Activated T-cell treated with anti-CD3 and anti-CD28 coated beads for 24 hours (primary cell): ENCODE data around the gene PPP4R2.

Source experiments
- DNase-seq: peaks from one replicate; pipeline ENCODE4 v3.0.0-alpha.2; 2020; ENCODE audit warnings: low read depth

Gene PPP4R2

DNA sequence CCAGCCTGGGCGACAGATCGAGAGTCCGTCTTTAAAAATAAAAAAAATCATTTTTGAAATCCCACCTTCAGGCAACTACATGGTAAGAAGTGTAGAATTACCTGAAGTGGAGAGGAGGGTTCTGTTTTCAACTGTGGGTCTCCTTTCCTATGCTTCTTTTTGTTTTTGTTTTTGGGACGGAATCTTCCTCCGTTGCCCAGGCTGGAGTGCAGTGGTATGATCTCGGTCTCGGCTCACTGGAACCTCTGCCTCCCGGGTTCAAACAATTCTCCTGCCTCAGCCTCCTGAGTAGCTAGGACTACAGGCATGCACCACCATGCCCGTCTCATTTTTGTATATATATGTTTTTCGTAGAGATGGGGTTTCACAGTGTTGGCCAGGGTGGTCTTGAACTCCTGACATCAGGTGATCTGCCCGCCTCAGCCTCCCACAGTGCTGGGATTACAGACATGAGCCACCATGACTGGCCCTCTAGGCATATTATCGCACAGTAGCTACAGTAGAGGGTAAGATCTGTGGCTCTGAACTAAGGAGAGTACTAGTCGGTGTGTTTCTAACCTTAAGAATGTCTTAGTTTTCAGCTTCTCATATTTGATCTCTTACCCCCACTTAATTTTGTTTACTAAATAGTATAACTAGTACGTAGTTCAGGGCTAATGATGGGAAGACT lies 73.3 kb downstream of the PPP4R2 start:
- DNase-seq = no peak

DNA sequence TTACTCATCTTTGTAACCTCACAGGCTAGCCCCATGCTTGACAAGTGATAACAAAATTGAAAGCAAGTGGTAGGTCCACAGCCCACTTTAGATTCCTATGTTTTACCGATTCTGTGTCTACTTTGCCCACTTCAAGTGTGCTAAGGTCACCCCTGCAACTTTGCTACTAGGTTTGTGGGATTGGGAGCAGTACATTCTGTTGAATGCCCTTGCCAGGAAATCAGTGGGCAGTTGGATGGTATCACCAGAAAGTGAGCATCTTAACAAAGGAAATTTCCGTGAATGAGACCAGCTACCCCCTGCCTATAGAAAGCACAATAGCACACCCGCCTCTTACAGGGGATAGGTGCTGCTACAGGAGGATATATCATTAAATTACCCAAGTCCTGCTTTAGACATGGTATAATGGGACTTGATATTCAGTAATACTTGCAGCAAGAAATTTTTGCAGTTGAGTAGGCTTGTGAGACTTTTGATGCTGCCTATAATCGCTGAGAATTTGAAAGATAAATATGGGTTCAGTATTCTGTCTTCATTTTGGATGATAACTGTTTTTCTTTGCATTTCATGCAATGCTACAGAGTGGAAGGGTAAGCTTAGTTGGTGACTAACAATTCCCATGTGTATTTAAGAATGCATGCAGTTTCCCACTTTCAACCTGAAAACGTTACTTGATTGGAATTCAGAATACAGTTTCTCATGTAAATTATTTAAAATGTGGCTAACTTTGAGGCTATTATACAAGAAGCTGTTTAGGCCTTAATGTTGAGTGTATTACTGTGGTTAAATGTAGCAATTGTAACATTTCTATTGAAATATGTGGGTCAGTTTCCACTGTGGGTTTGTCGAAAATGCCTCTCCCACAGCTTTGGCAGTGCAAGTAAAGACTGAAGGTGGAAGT lies 74.3 kb downstream of the PPP4R2 start:
- DNase-seq = no peak

DNA sequence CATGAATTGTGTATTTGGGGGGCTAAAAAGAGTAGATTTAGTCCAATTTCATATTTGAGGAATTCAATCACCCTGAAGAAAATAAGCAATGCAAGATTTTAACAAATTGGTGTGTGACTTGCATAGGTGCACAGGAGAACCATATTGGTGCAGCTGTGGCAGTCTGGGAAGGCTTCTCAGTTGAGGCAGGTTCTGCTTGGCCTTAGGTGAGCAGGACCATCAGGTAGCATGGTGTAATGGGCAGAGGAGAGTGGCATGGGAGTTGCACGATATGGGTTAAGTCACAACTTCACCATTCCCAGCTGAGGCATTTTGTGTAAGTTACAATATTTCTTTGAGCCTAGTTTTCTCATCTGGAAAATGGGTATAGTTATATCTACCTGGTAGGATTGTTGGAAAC lies 75.3 kb downstream of the PPP4R2 start:
- DNase-seq = no peak

DNA sequence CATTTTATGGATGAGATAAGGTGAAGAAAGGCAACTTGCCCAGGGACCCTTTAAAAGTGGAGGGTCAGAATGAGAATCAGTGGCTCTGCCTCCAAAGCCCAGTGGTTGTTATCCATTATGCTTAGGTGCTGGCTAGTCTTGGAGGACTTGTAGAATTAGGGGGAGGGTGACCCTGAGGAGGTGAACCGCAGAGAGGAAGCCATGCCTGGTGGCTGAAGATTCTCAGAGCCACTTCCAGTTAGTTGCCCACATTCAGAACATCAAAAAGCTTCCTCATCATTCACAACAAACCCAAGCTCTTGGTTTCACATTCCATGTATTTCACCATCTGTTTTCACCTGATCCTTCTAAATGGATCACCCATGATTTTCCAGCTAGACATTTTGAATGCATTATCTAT lies 76.0 kb downstream of the PPP4R2 start:
- DNase-seq = no peak

DNA sequence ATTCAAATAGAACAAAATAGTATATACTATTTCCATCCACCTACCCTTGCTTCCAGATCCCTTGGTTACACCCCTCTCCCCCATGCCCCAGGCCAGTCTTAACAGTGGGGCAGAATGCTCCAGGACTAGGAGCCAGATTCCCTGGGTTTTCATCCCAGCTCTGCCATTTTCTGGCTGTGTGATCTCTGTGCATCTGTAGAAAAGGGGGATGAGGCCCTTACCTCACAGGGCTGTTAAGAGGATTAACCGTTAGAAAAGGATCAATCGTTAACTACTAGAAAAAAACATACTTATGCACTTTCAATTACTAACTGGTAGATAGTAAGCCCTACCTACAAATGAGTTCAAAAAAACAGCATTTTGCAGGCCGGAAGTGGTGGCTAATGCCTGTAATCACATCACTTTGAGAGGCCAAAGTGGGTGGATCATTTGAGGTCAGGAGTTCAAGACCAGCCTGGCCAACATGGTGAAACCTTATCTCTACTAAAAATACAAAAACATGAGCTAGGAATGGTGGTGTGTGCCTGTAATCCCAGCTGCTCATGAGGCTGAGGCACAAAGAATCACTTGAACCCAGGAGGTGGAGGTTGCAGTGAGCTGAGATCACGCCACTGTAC lies 76.6 kb downstream of the PPP4R2 start:
- DNase-seq = no peak

DNA sequence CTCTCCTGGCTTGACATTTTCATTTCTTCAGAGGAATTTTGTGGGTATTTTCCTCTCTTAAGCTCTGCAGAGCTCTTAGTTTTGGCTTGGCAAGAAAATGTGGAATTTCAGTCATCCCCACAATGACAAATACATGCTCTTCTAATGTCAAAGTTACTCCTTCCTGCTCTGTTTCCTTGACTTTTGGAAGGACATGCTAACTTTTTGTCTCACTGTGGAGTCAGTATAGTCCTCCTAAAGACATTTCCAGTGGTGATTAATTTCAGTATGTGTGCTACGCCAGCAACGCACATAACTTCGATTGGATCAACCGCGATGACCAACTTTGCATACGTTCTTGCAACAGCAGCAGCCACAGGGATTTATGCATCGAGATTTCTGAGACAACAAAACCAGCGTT lies 78.2 kb downstream of the PPP4R2 start:
- no peak for DNase-seq

DNA sequence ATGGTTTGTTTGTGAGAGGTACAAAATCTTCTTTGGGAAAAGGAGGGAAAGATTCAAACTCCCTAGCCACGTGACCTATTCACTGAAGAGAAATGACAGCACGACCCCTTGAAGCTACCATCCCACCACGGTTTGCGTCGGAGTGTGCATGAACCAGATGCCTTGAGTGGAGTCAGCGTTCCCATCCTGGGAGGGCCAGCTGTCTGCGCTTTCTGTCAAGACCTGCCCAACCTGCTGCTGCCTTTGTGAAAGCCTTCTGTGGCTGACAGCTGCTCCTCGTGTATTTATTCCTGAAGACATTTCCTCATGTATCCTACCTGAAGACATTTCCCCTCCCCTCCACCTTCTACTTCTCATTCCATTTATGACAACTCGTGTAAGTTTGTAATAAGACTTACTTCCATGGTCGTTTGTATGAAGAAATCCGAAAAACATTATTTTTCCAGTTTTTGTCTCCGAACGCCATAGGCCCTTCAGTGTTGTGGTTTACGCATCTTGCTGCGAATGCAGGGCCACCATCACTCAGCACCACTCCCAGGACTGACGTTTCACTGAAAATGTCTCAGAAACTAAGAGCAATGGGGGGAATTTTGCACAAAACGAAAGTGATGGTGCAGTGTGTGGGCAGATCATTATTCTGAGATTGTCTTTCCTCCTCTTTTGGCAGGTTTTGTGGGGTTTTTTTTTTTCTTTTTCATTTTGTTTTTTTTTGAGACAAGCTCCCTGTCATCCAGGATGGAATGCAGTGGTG lies 83.8 kb downstream of the PPP4R2 start:
- no peak for DNase-seq

DNA sequence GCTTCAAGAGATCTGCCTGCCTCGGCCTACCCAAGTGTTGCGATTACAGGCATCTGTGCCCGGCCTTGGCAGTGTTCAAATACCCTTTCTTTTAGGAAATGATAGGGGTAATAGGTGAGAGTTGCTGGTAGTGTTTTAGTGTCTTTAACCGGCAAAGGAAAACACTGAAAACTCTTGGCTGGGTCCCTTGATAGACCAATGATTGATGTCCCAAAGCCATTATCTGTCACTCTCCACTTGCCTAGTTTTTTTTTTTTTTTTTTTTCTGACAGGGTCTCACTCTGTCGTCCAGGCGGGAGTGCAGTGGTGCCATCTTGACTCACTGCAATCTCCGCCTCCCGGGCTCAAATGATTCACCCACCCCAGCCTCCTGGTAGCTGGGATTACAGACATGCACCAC lies 84.5 kb downstream of the PPP4R2 start:
- no peak for DNase-seq

DNA sequence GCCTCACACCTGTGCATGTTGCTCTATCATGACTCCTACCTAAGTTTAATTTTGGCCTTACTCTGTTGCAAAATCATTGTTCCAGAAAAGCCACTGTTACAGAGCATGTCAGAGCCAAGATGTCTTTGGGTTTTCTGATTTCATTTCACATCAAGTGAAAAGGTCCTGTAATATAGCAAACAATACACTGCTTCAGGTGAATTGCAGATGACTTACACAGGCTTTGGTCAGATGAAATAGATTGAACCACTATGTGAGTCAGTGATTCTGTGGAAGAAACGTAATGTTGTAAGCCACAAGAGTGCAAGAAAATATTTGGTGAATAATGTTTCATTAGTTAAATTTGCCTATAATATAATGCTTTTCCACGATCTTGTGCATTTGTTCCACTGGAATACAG lies 87.6 kb downstream of the PPP4R2 start:
- no peak for DNase-seq

DNA sequence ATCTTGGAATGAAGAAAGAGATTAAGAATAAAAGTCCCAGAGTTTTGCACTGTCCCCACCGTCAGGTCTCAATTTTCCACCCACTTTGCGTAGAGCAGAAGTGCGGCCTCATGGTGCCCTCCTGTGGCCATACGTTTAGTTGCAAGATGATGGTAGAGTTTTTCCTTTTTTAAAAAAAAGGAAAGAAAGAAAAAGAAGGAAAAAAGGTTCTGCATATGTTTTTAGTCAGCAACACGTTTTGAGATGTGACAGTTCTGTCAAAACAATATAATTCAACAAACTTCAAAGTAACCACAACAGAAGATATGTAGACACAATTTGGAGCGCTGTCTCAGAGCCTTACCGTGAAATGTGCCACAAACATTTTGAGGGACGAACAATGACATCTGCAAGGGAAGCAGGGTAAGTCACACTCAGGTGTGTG lies 89.5 kb downstream of the PPP4R2 start:
- DNase-seq = peak; percentile 28

DNA sequence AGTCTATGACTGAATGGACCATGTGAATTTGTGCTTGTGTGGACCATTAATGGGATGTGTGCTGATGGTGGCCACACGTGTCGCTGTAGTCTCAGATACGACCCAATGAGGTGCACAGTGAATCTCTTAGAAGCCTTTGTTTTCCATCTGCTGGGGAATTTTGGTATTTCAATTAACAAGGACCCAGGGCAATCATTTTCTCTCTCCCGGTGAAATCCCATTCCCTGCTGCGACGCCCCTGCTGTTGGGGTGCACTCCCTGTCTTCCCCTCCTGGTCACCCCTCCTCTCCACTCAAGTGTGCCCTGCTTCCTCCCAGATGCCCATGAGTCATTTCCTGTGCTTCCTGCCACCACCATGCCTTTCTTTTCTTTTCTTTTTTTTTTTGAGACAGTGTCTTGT lies 97.5 kb downstream of the PPP4R2 start:
- no peak for DNase-seq

DNA sequence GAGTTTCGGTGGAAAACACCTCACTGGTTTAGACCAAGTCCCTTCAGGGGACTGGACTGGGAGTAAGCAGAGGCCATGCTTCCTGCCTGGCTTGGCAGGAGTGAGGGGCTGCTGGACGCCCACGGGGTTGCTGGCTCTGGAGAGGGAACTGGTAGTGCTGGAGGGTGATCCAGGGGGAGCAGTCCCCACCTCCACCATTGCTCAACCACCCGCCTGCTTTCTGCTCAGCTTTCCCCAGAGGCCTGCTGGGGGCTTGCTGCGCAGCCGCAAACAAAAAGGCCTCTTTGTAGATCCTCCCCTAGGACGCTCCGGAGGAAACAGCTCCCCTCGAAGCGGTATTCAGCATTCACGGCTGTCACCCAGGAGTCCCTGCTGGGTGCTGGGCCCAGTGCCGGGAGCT lies 98.3 kb downstream of the PPP4R2 start:
- no peak for DNase-seq

DNA sequence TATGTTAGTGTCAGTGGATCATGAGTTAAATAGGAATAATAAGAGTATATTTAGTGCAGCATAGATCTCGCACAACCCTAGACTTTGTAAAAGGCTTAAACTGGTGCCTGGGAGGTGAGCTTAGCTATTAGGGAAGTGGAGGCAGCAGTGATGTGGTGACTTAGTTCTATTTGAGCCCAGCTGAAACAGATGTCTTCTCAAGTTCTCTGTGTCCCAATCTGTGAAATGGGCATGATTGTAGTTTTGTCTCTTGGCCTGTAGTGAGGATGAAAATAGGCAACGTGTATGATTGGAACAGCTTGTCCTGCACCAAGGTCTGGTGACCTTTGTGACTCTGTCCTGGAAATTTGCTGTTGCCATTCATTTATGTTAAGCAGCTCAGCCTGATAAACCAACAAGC lies 99.6 kb downstream of the PPP4R2 start:
- no peak for DNase-seq

DNA sequence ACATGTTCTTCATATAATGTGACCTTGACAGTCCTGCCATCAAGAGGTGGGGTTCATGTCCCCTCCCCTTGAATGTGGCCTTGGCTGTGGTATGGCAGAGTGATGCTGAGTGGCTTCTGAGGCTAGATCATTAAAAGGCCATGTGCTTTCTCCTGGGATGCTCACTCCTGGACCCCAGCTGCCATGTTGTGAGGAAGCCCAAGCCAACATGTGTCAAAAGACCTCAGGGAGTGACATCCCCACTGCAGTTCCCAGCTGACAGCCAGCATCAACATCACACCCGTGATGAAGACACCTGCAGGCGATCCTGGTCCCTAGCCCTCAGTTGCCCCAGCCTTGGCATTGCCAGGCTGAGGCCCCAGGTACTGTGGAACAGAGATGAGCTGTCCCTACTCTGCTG lies 101.4 kb downstream of the PPP4R2 start:
- DNase-seq = no peak

DNA sequence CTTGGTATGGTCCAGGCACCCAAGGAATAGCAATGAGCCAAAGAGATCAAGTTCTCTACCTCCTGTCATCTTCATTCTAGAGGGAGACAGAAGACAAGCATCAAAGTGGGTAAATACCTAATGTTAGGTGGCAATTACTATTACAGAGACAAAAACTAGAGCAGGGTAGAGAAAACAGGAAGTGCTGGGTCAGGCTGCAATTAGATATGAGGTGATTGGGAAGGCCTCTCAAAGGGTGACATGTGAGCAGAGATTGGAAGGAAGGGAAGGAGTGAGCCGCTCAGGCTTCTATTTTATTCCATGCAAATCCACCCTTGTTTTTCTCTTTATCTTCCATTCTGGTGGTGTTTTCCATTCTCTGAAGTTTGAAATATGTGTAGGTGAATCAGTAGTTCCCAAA lies 102.3 kb downstream of the PPP4R2 start:
- DNase-seq = no peak

DNA sequence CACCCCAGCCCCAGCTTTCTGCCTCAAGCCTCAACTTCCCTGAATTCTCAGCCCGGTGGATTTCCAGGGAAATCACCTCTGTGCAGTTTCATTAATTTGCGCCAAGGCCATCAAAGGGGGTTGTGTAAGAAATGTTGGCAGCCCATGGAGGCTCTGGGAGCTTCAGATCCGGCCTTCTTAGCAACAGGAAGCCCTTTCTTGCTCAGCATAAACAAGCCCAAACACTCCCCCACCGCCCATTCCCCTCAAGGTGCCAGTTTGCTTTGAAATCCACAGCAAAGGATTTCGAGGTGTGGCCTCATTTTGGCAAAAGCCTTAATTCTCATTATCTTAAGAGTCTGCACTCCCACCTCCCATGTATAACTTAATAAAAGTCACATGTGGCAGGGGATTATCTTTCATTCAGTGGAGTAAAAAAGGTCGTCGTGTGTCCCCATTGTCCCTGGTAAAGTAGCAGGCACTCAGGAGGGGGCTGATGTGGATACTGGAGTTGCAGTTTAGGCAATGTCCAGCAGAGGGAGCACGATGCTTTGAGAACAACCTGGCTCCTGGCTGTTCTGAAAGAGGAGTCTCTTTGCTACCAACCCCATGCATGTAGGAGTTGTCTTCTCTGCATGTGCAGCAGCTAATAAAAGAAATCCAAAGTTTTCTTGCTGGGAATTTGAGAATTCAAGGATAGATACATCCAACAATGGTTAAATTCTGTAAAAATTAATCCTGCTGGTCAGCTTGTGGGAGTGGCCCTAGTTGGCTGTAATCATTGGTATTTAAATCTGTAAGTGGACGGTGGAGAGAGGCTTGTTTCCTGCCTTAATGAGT lies 104.3 kb downstream of the PPP4R2 start:
- DNase-seq = peak; percentile 76

DNA sequence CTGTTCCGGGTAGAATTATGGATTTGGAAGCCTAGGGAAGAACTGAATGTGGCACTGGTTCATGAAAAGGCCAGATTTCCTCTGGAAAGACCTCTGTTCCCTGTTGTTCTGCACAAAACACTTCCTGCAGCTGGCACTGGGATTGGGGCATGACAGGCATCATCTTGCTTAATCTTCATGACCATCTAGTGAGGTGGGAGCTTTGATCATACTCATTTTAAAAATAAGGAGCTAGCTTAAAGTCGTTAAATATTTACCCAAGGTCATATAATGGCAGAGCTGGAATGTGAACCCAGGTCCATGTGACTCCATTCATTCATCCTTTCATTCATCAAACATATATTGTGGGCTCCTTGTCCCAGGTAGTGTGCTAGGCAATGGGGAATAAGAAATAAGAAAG lies 105.3 kb downstream of the PPP4R2 start:
- DNase-seq = no peak

DNA sequence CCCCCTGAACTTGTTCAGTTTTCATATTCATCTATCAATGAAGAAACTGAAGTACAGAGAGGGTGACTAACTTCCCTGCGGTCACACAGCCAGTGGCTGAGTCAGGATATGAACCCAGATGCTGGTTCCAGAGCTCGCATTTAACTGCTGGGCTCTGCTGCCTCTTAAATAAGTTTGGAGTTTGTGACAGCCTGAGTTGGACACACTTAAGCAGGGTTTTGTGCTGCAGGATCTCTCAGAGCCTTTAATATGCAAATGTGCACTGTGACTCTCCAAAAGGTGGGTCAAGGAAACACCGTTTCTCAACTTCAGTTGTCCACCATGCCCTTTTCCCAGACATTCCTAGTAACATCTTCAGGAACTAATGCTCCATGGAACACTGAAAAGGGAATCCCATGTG lies 110.6 kb downstream of the PPP4R2 start:
- no peak for DNase-seq

DNA sequence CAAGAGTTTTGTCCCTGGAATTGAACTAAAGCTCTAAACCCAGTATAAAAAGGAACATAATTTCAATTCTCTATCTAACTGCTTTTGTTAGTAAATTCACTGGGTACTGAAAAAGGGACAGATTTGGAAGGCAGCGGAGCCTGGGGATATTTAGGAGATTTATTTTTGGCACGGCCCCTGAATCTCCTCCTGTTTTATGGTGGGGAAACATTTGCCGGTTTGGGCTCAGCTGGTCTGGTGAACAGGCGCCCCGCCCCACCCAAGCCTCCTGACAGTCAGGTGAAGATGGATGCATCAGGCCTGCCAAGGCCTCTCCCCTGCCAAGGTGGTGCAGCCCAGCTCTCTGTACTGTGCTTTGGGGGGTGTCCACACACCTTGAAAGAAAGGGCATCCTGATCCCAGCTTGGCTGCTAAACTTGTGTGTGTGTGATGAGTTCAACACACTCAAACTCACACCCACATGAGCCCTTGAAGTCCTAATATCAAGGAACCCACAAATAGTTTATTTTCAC lies 111.1 kb downstream of the PPP4R2 start:
- no peak for DNase-seq

DNA sequence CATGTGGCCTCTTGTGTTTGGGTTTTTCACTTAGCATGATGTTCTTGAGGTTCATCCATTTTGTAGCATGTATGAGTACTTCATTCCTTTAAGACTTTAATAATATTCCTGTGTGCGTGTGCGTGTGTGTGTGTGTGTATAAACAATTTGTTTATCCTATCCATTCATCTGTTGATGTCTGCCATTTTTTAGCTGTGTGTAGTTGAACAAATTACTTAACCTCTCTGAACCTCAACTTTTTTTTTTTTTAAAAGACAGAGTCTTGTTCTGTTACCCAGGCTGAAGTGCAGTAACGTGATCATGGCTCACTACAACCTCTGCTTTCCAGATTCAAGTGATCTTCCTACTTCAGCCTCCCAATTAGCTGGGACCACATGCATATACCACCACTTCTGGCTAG lies 112.1 kb downstream of the PPP4R2 start:
- no peak for DNase-seq

DNA sequence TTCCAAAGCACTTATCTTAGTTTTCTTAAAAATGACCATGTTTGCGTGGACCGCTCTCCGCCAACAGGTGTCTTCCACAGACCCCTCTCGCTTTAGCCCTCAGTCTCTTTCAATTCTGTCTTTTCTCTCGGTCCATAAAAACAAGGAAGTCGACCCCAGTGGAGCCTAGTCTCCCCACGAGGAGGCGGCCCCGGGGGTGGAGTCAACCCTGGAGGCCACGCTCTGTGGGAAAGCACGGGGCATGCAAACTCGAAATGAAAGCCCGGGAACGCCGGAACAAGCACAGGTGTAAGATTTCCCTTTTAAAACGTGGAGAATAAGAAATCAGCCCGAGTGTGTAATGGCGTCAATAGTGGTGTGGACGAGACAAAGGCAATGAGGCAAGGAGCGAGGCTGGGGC lies 113.9 kb downstream of the PPP4R2 start:
- no peak for DNase-seq
